Panc1 (cell line): ENCODE measurements around the gene POLRMT.

Experiments used
- POLR2AphosphoS5 ChIP-seq: IDR thresholded peaks from 2 replicates; pipeline ENCODE4 v1.6.1; 2012; ENCODE audit warnings: mild to moderate bottlenecking, low read depth, low read length, moderate library complexity
- REST ChIP-seq, 2 experiments: IDR thresholded peaks; 2 replicates each; pipeline ENCODE4 v1.6.1; 2011 to 2012; ENCODE audit warnings: low read depth in 2 of 2, control low read depth in 1 of 2, low read length in 1 of 2, mild to moderate bottlenecking in 1 of 2, moderate library complexity in 1 of 2; ENCODE audit not compliant: insufficient read depth in 1 of 2
- SIN3A ChIP-seq: IDR thresholded peaks from 2 replicates; pipeline ENCODE4 v1.6.1; 2012; ENCODE audit warnings: low read depth, mild to moderate bottlenecking, low read length, moderate library complexity, borderline replicate concordance; ENCODE audit not compliant: insufficient read depth
- TCF7L2 ChIP-seq: IDR thresholded peaks from 2 replicates; pipeline ENCODE4 v1.6.1; 2011; ENCODE audit warnings: mild to moderate bottlenecking, low read depth, low read length, inconsistent platforms
- TF ChIP-seq, protein P1 (sequence below): fragments of 450-650 bp; IDR thresholded peaks from 2 replicates; pipeline ENCODE4 v1.5.1; 2017; ENCODE audit warnings: mild to moderate bottlenecking

DNA sequence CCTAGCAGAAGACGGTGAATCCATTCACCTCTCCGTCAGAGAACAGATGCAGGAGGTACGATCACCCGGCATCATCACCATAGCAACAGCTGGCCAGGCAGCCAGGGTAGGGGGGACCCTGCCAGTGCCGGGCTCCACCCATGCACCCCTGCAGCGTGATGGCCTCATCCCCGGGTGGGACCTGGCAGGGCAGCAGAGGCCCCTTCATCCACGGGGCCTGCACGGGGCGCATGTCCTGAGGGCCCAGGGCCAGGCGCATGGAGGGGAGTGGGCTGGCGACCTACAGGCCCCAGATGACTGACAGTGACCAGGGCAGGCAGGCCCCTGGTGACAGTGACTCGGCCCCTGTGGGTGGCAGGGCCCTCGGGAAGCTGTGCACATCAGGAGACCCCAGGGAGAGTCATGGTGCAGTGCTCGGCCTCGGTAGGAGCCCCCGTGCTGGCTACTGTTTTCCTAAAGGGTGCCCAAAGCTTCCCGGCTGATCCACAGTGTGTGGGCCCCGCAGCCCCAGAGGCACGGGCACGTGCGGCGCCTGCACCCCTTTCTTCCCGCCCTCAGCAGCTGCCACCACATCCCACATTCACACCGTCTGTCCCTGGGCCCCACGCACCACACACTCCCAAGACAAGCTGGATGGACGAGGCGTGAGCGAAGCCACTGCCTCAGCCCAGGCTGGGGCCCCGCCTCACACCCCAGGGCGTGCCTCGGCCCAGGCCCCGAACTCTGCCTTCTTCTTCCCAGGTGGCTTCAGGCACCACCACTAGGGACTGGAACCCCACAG lies 24.9 kb upstream of the POLRMT start:
- TF ChIP-seq REST (IDR thresholded peaks at IDR 0.05; ENCODE audit: insufficient read depth in 1 of 2, low read depth in 2 of 2, low read length in 1 of 2) (no peak), SIN3A (no peak), POLR2AphosphoS5 (no peak), TCF7L2 (no peak)
- TF ChIP-seq, protein P1, sequence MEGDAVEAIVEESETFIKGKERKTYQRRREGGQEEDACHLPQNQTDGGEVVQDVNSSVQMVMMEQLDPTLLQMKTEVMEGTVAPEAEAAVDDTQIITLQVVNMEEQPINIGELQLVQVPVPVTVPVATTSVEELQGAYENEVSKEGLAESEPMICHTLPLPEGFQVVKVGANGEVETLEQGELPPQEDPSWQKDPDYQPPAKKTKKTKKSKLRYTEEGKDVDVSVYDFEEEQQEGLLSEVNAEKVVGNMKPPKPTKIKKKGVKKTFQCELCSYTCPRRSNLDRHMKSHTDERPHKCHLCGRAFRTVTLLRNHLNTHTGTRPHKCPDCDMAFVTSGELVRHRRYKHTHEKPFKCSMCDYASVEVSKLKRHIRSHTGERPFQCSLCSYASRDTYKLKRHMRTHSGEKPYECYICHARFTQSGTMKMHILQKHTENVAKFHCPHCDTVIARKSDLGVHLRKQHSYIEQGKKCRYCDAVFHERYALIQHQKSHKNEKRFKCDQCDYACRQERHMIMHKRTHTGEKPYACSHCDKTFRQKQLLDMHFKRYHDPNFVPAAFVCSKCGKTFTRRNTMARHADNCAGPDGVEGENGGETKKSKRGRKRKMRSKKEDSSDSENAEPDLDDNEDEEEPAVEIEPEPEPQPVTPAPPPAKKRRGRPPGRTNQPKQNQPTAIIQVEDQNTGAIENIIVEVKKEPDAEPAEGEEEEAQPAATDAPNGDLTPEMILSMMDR: no peak
